ENCODE results near the gene TXNRD3.

- TF ChIP-seq CTCF (IDR thresholded peaks at IDR 0.05): no peak
- TF ChIP-seq POLR2A (IDR thresholded peaks at IDR 0.05): no peak
- TF ChIP-seq POLR2AphosphoS5 (IDR thresholded peaks at IDR 0.05): no peak
Observed at GRCh38 chr3:126568776-126569342, 86.1 kb downstream of the TXNRD3 start.

Data from upper lobe of left lung (tissue), 4 donors.